Mesenchymal stem cell (in vitro differentiated cells and primary cell): ENCODE data around the gene HIPK2.

ENCODE experiments used
- DNase-seq: peaks from one replicate; pipeline ENCODE4 v3.0.0-alpha.2; 2013
- H2AFZ ChIP-seq: one replicate; pipeline ENCODE4 v1.6.1; 2013; ENCODE audit warnings: low read depth, mild to moderate bottlenecking, control low read depth, inconsistent platforms, low read length, moderate library complexity
- H2AK5ac ChIP-seq: 2 replicates; pipeline ENCODE4 v1.6.1; 2013; ENCODE audit warnings: low read length, moderate library complexity, mild to moderate bottlenecking, inconsistent platforms; ENCODE audit not compliant: severe bottlenecking
- H2BK120ac ChIP-seq: one replicate; pipeline ENCODE4 v1.6.1; 2013; ENCODE audit warnings: low read depth, mild to moderate bottlenecking, inconsistent platforms, low read length, moderate library complexity
- H2BK12ac ChIP-seq, 2 experiments: one replicate each; pipeline ENCODE4 v1.6.1; 2013; ENCODE audit warnings: inconsistent platforms in 2 of 2, low read length in 2 of 2, mild to moderate bottlenecking in 2 of 2, moderate library complexity in 2 of 2, control low read depth in 1 of 2
- H2BK15ac ChIP-seq: one replicate; pipeline ENCODE4 v1.6.1; 2013; ENCODE audit warnings: mild to moderate bottlenecking, low read depth, inconsistent platforms; ENCODE audit not compliant: poor library complexity, severe bottlenecking
- H2BK5ac ChIP-seq: 2 replicates; pipeline ENCODE4 v1.6.1; 2013; ENCODE audit warnings: low read depth, mild to moderate bottlenecking, low read length, control low read depth, inconsistent platforms; ENCODE audit not compliant: poor library complexity, severe bottlenecking
- H3K14ac ChIP-seq, 2 experiments: one replicate each; pipeline ENCODE4 v1.6.1; 2013; ENCODE audit warnings: inconsistent platforms in 2 of 2, low read length in 2 of 2, control low read depth in 1 of 2, mild to moderate bottlenecking in 1 of 2, moderate library complexity in 1 of 2
- H3K18ac ChIP-seq, 2 experiments: one replicate each; pipeline ENCODE4 v1.6.1; 2013; ENCODE audit warnings: inconsistent platforms in 2 of 2, low read length in 2 of 2, control low read depth in 1 of 2, low read depth in 1 of 2, mild to moderate bottlenecking in 1 of 2
- H3K23ac ChIP-seq, 2 experiments: one replicate each; pipeline ENCODE4 v1.6.1; 2013; ENCODE audit warnings: inconsistent platforms in 2 of 2, low read length in 2 of 2, mild to moderate bottlenecking in 2 of 2, moderate library complexity in 2 of 2, control low read depth in 1 of 2
- H3K27ac ChIP-seq: 2 replicates; pipeline ENCODE4 v1.5.1; 2013; ENCODE audit warnings: mild to moderate bottlenecking, moderate library complexity, low read length, control low read depth, inconsistent platforms; ENCODE audit not compliant: poor library complexity, severe bottlenecking
- H3K27me3 ChIP-seq, 2 experiments: 2 replicates each; pipeline versions ENCODE4 v1.6.1 to v1.7.0; 2013; ENCODE audit warnings: low read length in 2 of 2, mild to moderate bottlenecking in 2 of 2, moderate library complexity in 2 of 2, control low read depth in 1 of 2, inconsistent platforms in 1 of 2; ENCODE audit not compliant: control insufficient read depth in 1 of 2, insufficient read depth in 1 of 2
- H3K36me3 ChIP-seq, 2 experiments: 2 replicates each; pipeline versions ENCODE4 v1.6.1 to v1.7.0; 2013; ENCODE audit warnings: low read length in 2 of 2, control low read depth in 1 of 2, inconsistent platforms in 1 of 2, low read depth in 1 of 2, mild to moderate bottlenecking in 1 of 2; ENCODE audit not compliant: insufficient read depth in 2 of 2, control insufficient read depth in 1 of 2
- H3K4ac ChIP-seq, 2 experiments: one replicate each; pipeline ENCODE4 v1.6.1; 2013; ENCODE audit warnings: inconsistent platforms in 2 of 2, low read length in 2 of 2, mild to moderate bottlenecking in 2 of 2, moderate library complexity in 2 of 2, control low read depth in 1 of 2, low read depth in 1 of 2
- H3K4me1 ChIP-seq: 2 replicates; pipeline ENCODE4 v1.6.1; 2013; ENCODE audit warnings: low read depth, low read length, control low read depth; ENCODE audit not compliant: control insufficient read depth, insufficient read depth
- H3K4me2 ChIP-seq: 2 replicates; pipeline ENCODE4 v1.6.1; 2013; ENCODE audit warnings: low read length, mild to moderate bottlenecking, inconsistent platforms; ENCODE audit not compliant: poor library complexity, severe bottlenecking
- H3K4me3 ChIP-seq, 2 experiments: 2 replicates each; pipeline versions ENCODE4 v1.5.1 to v1.7.0; 2013; ENCODE audit warnings: low read length in 2 of 2, mild to moderate bottlenecking in 2 of 2, control low read depth in 1 of 2, low read depth in 1 of 2; ENCODE audit not compliant: insufficient read depth in 1 of 2
- H3K79me1 ChIP-seq: replicated peaks from 2 replicates; pipeline ENCODE4 v1.6.1; 2013; ENCODE audit warnings: mild to moderate bottlenecking, control low read depth, low read length, inconsistent platforms; ENCODE audit not compliant: poor library complexity, severe bottlenecking
- H3K9ac ChIP-seq: 2 replicates; pipeline ENCODE4 v1.7.0; 2013; ENCODE audit warnings: mild to moderate bottlenecking, low read length, moderate library complexity
- H3K9me3 ChIP-seq: 2 replicates; pipeline ENCODE4 v1.7.0; 2013; ENCODE audit warnings: mild to moderate bottlenecking, low read length; ENCODE audit not compliant: control insufficient read depth
- H4K8ac ChIP-seq: one replicate; pipeline ENCODE4 v1.6.1; 2013; ENCODE audit warnings: inconsistent platforms, mild to moderate bottlenecking, low read length, moderate library complexity
- H4K91ac ChIP-seq: one replicate; pipeline ENCODE4 v1.6.1; 2013; ENCODE audit warnings: mild to moderate bottlenecking, low read length, inconsistent platforms
- WGBS: methylation state at CpG from one replicate; pipeline ENCODE4 v1.1.7; 2013; ENCODE audit warnings: mixed read lengths; 5-methylcytosine and 5-hydroxymethylcytosine counted together

The HIPK2 gene

DNA sequence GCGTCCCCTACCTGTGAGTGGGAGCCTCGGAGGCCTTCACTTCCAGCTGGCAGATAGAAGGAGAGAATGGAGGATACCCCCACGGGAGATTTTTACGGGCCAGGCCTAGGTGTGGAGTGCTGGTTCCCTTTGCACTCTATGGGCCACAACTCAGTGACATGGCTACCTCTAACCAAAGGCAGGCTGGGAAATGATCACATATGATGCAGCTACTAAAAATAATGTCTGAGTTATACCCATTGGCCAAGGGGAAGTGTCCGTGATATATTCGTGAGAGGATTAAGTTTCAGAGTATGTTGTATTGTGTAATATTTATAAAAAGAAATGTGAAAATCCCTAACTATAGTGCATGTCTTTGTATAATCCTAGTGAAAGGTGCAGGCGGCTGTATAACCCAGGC, 13.5 kb upstream of the HIPK2 start:
- Histone ChIP-seq H3K4me3 (no peak overlapping the region), H4K91ac (no peak overlapping the region), H2BK12ac (no peak overlapping the region), H3K14ac (no peak overlapping the region), H2BK120ac (no peak overlapping the region), H3K9ac (no peak overlapping the region), H4K8ac (no peak overlapping the region), H3K36me3 (peaks cover 0 to 7% of the 10 kb centered on the region in 2 experiments), H2AFZ (no peak overlapping the region), H3K23ac (no peak overlapping the region), H3K18ac (no peak overlapping the region), H3K79me1 (peaks cover 2% of the 10 kb centered on the region), H2BK15ac (no peak overlapping the region), H3K9me3 (no peaks in the 10 kb centered on the region), H3K4me2 (no peak overlapping the region), H2AK5ac (no peak overlapping the region), H3K27me3 (no peaks in the 10 kb centered on the region), H3K4ac (no peak overlapping the region), H3K27ac (no peak overlapping the region), H2BK5ac (no peak overlapping the region), H3K4me1 (no peaks in the 10 kb centered on the region)
- WGBS = 99% methylated on average over 6 of the region's 7 CpGs
- DNase-seq = no peak

- H2AK5ac ChIP-seq = no peak overlapping the region
These were observed 6.8 kb upstream of the HIPK2 start for GRCh38 chr7:139784648-139785047.

DNA sequence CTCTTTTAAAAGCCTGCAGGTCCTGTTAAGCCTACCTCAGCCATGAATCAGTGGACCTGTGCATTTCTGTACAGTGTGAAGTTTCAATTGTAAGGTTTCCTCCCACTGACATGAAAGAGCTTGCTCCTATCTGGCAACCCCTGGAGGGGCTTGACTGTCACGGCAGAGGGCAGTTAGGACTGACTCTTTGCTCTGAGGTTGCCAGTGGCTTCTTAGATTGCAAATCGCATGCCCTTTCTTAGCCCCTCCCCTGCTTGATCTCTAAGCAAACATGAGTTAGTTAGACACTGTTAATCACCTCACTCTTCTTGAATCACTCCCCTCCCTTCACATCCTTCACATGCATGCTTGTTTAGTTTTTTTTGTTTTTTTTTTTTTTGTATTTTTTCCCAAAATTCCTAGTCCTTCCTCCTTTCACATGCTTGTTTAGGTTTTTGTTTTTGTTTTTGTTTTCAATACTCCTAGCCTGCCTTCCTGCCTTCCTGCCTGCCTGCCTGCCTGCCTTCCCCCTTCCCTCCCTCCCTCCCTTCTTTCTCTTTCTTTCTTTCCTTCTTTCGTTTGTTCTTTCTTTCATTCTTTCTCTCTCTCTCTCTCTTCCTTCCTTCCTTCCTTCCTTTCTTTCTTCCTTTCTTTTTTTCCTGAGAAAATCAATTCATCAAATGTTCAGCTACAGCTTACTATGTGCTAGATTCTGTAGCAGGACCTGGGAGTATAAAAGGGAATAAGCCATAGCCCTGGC, 6.0 kb upstream of the HIPK2 start:
- H3K4me1 ChIP-seq = peaks cover 7% of the 10 kb centered on the region
- H3K27me3 ChIP-seq = no peaks in the 10 kb centered on the region
- no peak overlapping the region for H2AK5ac ChIP-seq
- no peak overlapping the region for H3K4ac ChIP-seq
- H2BK15ac ChIP-seq = no peak overlapping the region
- no peak overlapping the region for H2BK12ac ChIP-seq
- H3K23ac ChIP-seq = no peak overlapping the region
- H3K18ac ChIP-seq = no peak overlapping the region
- DNase-seq = no peak
- WGBS = 39% methylated on average over 3 of the region's 3 CpGs
- H3K79me1 ChIP-seq = peaks cover 20% of the 10 kb centered on the region
- H3K4me2 ChIP-seq = no peak overlapping the region
- no peak overlapping the region for H2AFZ ChIP-seq
- H4K91ac ChIP-seq = peak overlapping the region; percentile 64
- no peak overlapping the region for H3K27ac ChIP-seq
- no peak overlapping the region for H4K8ac ChIP-seq
- H3K4me3 ChIP-seq = no peak overlapping the region
- no peak overlapping the region for H2BK5ac ChIP-seq
- H3K14ac ChIP-seq = no peak overlapping the region
- no peak overlapping the region for H3K9ac ChIP-seq
- H2BK120ac ChIP-seq = no peak overlapping the region
- peaks cover 0 to 4% of the 10 kb centered on the region in 2 experiments for H3K36me3 ChIP-seq
- no peaks in the 10 kb centered on the region for H3K9me3 ChIP-seq

More at GRCh38 chr7:139784648-139785047, 6.8 kb upstream of the HIPK2 start:
- H3K79me1 ChIP-seq = peaks cover 16% of the 10 kb centered on the region
- H2BK120ac ChIP-seq = no peak overlapping the region
- no peak overlapping the region for H2BK5ac ChIP-seq
- H3K14ac ChIP-seq = no peak overlapping the region
- no peak overlapping the region for H4K8ac ChIP-seq
- no peak overlapping the region for H3K4ac ChIP-seq
- no peak overlapping the region for H2AFZ ChIP-seq
- DNase-seq = no peak
- H3K23ac ChIP-seq = no peak overlapping the region
- peaks cover 0 to 5% of the 10 kb centered on the region in 2 experiments for H3K36me3 ChIP-seq
- H3K9me3 ChIP-seq = no peaks in the 10 kb centered on the region
- no peak overlapping the region for H3K27ac ChIP-seq
- no peak overlapping the region for H3K4me2 ChIP-seq
- 83% methylated on average over 3 of the region's 3 CpGs for WGBS
- H3K9ac ChIP-seq = no peak overlapping the region
- no peak overlapping the region for H2BK15ac ChIP-seq
- no peaks in the 10 kb centered on the region for H3K27me3 ChIP-seq
- H4K91ac ChIP-seq = no peak overlapping the region
- no peak overlapping the region for H3K18ac ChIP-seq
- H3K4me3 ChIP-seq = no peak overlapping the region
- H2BK12ac ChIP-seq = no peak overlapping the region
- H3K4me1 ChIP-seq = peaks cover 5% of the 10 kb centered on the region

- no peak overlapping the region for H4K8ac ChIP-seq
- H3K4ac ChIP-seq = no peak overlapping the region
- peaks cover 20% of the 10 kb centered on the region for H3K79me1 ChIP-seq
- H3K4me2 ChIP-seq = no peak overlapping the region
- H2BK15ac ChIP-seq = no peak overlapping the region
- H3K23ac ChIP-seq = no peak overlapping the region
- H2AK5ac ChIP-seq = no peak overlapping the region
- no peak for DNase-seq
- no peaks in the 10 kb centered on the region for H3K27me3 ChIP-seq
- no peak overlapping the region for H2BK12ac ChIP-seq
- H3K27ac ChIP-seq = no peak overlapping the region
- no peaks in the 10 kb centered on the region for H3K9me3 ChIP-seq
- WGBS = 98% methylated on average over 2 of the region's 3 CpGs
- no peaks in the 10 kb centered on the region for H3K36me3 ChIP-seq
- H2BK5ac ChIP-seq = peak overlapping the region; percentile 12
- H3K4me1 ChIP-seq = peaks cover 7% of the 10 kb centered on the region
- no peak overlapping the region for H2BK120ac ChIP-seq
- no peak overlapping the region for H3K18ac ChIP-seq
- no peak overlapping the region for H4K91ac ChIP-seq
- no peak overlapping the region for H3K14ac ChIP-seq
- no peak overlapping the region for H2AFZ ChIP-seq
- H3K4me3 ChIP-seq = no peak overlapping the region
- no peak overlapping the region for H3K9ac ChIP-seq
These were observed 5.1 kb upstream of the HIPK2 start for GRCh38 chr7:139782932-139783331.
